ENCODE results near the gene DUSP22.

The DUSP22 gene

GRCh38 chr6:352896-353470 is 60.7 kb downstream of the DUSP22 start:
- no peak for DNase-seq (ENCODE audit: low read depth)

- DNase-seq (ENCODE audit: low read depth): no peak
Measured at GRCh38 chr6:353642-354614, 61.6 kb downstream of the DUSP22 start.

DNA sequence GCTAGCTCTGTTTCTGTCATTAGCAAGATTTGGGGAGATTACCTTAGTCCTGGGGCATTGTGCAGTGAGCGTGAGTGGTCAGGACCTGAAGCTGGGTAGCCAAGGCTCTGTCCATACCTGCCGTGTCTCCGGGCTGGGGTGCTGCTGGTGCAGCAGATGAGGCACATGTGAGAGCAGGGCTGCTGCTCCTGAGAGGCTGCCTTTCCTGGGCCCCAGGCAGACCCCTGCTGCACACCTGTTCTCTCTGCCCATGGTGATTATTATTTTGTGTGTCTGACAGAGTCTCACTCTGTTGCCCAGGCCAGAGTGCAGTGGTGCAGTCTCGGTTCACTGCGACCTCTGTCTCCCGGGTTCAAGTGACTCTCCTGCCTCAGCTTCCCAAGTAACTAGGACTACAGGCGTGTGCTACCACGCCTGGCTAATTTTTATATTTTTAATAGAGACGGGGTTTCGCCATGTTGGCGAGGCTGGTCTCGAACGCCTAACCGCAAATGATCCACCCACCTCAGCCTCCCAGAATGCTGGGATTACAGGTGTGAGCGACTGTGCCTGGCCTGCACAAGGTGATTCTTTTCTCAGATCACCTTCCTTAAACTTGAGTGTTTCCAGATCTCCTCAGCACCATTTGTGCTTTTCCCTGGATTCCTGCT is 62.5 kb downstream of the DUSP22 start:
- DNase-seq (ENCODE audit: low read depth): no peak

GRCh38 chr6:355373-356208 is 63.3 kb downstream of the DUSP22 start:
- no peak for DNase-seq (ENCODE audit: low read depth)

DNA sequence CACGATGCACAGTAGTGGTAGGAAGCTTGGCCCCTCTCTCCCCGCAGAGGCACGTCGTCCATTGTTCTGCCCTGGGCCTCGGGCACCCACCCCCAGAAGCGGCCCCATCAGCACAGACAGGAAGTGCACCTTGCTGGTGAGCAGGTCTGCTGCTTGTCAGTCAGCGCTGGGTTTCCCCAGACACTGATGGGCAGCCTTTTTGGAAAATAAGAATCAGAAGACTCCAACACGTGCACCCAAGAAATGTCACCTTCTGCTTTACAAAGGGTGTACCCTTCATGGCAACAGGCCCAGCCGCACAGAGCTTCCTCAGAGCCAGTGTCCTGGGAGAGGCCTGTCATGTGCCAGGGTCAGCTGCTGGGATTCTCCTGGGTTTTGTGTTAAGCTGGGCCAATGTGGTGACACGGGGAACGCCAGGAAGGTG is 64.6 kb downstream of the DUSP22 start:
- no peak for DNase-seq (ENCODE audit: low read depth)

- no peak for DNase-seq (ENCODE audit: low read depth)
Measured at GRCh38 chr6:357261-357790, 65.0 kb downstream of the DUSP22 start.

GRCh38 chr6:357791-358341 is 65.6 kb downstream of the DUSP22 start:
- no peak for DNase-seq (ENCODE audit: low read depth)

DNA sequence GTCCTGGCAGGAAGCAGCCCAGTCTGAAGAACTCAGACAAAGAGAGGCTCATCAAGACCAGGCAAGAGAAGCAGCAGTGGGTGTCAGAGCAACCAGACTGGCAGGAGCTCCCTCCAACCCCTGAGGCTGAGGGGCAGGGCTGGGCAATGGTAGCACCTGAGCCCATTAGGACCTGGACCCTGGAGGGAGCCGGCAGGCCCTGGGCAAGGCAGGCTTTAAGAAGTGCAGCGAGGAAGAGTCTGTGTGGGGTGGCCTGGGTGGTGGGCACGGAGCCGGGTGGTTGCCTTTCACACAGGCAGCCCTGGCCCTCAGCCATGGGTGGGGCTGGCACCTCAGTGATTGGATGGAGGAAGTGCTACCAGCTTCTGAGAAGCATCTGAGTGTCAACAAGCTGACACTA is 66.1 kb downstream of the DUSP22 start:
- DNase-seq (ENCODE audit: low read depth): no peak

DNA sequence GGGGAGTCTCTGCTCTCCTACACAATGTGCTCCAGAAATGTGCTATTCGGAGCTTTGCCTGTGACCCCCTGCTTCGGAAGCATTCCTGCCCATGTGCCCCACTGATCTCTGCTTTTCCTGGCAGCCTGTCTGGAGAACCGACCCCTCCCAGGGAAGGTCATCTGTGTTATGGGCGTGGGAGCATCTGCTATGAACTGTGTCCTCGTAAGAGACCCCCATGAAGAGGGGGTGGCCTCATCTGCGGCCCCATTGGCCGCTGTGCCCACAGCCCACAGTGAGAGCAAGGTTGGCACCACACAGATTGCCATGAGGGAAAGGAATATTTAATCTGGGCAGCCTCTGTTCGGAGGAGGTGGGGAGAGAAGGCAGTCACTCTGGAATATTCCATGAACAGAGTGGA is 66.6 kb downstream of the DUSP22 start:
- DNase-seq (ENCODE audit: low read depth): no peak

DNA sequence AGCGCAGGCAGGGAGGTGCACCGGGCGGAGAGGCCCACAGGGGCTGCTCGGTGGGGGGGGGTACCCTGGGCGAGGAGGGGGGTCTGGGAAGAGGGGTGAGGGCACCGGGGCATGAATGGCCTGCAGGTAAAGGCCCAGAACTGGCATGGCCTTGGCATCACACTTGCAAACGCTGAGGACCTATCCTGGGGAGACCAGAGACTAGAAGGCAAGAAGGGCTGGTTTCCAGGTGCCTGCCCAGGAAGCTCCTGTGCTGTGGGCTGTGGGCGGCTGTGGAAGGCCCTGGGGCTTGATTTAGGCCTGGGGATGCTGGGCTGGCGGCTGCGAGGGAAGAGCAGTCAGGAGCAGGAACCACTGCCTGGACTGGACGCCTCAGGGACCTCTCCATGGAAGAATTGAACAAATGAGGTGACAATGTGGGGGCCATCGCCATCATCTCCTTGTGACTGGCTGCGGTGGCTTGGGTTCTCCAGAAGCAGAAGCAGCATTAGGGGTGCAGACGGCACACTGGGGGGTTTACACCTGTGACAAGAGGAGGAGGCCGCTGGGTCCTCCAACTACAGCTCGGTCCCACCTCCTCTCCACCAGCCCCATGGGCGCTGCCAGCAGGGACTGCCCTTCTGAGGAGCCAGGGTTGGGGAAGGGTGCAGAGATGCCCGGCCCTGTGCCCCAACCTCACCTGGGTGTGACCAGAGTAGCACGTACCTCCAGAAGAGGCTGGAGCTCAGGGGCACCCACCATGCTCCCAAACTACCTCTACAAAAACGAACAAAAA is 67.2 kb downstream of the DUSP22 start:
- no peak for DNase-seq (ENCODE audit: low read depth)

- no peak for DNase-seq (ENCODE audit: low read depth)
Measured at GRCh38 chr6:360349-360748, 68.1 kb downstream of the DUSP22 start.

- DNase-seq (ENCODE audit: low read depth): no peak
Measured at GRCh38 chr6:360764-361373, 68.6 kb downstream of the DUSP22 start.

DNA sequence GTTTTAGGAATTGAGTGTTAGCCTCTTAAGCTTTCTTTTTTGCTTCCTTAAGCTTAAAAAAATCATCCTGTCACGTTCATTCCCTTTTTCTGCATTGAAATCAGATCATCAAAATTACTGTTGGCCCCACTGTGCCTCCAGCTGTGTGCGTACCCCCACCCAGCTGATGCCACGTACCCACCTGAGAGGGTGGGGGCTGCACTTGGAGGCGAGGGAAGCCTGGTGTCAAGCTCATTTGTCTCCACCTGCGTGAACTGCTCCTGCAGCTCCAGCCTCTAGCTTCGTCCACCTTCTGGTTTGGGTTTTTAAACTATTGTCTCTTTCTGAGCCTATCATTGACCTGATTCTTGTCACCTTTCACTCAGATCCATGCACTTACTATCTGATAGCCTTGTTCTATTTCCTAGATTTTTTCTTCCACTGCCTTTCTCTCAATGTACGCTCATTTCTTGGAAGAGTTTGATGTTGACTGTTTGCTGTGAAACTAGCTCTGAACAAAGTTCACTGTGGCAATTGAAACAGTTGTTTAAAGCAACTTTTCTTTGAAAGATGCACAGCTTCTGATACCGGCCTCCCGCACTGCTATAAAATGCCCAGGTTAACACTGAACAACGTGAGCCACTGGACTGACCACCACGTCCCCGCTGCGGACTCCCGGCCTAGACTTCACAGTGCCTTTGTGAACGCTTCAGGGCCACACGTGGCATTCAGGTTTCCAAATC is 69.3 kb downstream of the DUSP22 start:
- no peak for DNase-seq (ENCODE audit: low read depth)

DNA sequence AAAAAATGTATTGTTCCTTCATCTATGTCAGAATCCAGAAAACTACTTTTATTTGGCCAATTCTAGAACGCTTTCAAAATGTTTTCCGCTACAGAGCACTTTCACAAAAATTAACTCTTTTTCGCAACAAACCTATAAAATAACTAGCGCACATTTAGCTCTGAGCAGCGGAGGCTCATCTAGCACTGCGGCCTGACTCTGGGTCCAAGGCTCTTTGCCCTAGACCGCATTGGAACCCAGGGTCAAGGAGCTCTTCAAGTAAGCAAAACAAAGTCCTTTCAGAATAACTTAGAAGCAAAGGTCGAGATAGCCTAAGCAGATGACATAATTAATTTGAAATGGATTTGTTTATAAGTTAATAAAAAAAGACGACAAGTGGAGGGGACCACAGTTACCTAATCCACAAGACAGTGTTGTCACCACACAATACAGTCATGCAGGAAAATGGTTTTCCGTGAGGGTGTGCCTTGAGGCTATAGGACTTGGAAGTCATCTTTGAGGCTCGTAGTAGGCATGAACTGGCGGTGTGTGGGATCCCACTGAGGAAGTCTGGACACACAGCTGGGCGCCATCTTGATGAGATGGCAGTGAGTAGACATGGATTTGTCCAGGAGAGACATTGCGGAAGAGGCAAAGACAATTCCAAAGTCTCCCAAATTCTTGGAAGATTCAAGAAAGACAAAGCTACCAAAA is 70.1 kb downstream of the DUSP22 start:
- DNase-seq (ENCODE audit: low read depth): no peak

DNA sequence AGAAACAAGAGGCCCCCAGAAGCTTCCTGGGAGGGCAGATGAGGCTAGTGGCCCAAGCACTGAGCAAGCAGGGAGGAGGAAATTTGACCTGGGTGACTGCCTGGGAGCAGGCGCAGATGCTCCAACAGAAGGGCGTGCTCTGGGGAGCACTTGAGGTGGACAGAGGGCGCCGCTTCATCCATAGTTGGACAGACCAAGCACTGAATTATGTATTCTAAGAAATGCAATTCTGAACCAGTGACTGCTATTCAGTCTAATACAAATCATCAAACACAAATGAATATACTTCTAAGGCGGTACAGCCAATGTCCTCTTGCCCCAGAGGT is 70.6 kb downstream of the DUSP22 start:
- DNase-seq (ENCODE audit: low read depth): no peak

GRCh38 chr6:363291-363690 is 71.0 kb downstream of the DUSP22 start:
- DNase-seq (ENCODE audit: low read depth): no peak

DNA sequence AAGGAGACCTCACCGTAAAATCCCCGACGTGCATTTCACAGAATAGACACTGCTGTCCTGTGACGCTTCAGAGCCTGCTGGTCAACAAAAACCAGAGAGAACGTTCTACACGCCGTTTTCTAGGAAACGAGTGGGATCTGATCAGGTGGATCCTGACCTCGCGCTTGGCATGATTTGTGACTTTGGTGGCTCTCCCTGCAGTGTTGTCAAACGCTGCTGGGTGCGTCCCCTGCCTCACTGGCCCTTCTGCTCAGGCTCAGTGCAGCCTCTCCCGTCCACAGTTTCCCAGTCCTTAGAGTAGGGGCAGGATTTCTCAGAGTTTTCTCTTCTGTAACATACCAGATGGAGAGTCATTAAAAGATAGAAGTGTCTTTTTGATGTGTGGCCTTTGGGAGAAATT is 71.6 kb downstream of the DUSP22 start:
- no peak for DNase-seq (ENCODE audit: low read depth)

- no peak for DNase-seq (ENCODE audit: low read depth)
Measured at GRCh38 chr6:364609-365540, 72.6 kb downstream of the DUSP22 start.

Data from activated T-helper 1 cell treated with Interleukin-2 at 50 U/mL for 16 hours (primary cell).